Measurements from ENCODE around the gene P2RX1.
"Not testable (repeated sequence)": the region's sequence is repeated elsewhere in the genome, so short reads cannot be mapped to it uniquely, and the experiment has no call there.

The P2RX1 gene

GRCh38 chr17:3857261-3858105 lies 58.8 kb downstream of the P2RX1 start:
- DNase-seq (ENCODE audit: low read depth, low spot score) = no peak

GRCh38 chr17:3854204-3854603 lies 62.1 kb downstream of the P2RX1 start:
- not testable (repeated sequence) for DNase-seq (ENCODE audit: low read depth, low spot score)

GRCh38 chr17:3852561-3852960 lies 63.7 kb downstream of the P2RX1 start:
- DNase-seq (ENCODE audit: low read depth, low spot score) = no peak

DNA sequence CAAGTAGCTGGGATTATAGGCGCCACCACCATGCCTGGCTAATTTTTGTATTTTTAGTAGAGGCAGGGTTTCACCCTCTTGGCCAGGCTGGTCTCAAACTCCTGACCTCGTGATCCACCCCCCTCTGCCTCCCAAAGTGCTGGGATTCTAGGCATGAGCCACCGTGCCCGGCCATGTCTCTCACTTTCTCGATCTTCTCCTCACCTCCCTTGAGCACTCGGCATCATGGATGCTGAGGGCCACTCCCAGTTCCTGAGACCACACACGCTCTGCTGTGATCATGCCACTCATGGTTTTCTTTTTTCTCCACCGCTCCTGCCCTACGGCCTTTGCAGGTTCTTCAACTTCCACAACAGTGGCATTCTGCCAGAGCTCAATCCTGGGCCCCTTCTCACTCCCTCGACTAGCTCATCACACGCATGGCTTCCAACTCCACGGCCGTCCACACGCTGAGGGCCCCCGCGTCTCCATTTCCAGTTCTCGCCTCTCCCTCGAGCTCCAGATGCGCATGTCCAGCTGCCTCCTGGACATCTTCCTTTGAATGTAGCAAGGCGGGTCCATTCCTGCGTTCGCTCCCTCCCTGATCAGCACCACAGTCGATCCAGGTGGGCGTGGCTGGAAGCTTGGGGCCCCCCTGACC lies 64.7 kb downstream of the P2RX1 start:
- DNase-seq (ENCODE audit: low read depth, low spot score) = no peak

- DNase-seq (ENCODE audit: low read depth, low spot score) = no peak
These were observed 67.9 kb downstream of the P2RX1 start for GRCh38 chr17:3848229-3848835.

- DNase-seq (ENCODE audit: low read depth, low spot score) = no peak
These were observed 69.0 kb downstream of the P2RX1 start for GRCh38 chr17:3847165-3847670.

Measured in iPS DF 19.7 (cell line).